ENCODE measurements around the gene MYO9B. TPM values are rescaled to one million over a fixed set of nuclear protein-coding genes. Genes with fewer than 3 reads are reported as not detected.
"Not testable (repeated sequence)": the region's sequence is repeated elsewhere in the genome, so short reads cannot be mapped to it uniquely, and the experiment has no call there.

The MYO9B gene
- total and polyA plus RNA-seq, 11 donors = 24.2 to 89.4 (median 31.3) TPM

GRCh38 chr19:17104679-17105078 is 29.1 kb downstream of the MYO9B start:
- H3K27ac ChIP-seq = peak overlapping the region in 1 of 12 donors; percentile 58
- ATAC-seq (no peak), DNase-seq (no peak)
- intact Hi-C loops (cut with DNase I) = no loop called here
- H3K27me3 ChIP-seq = no peaks in the 10 kb centered on the region
- 87 to 94% (median 88%) methylated on average over 7 of the region's 7 CpGs for WGBS, 4 donors
- H3K9me3 ChIP-seq = peaks cover 0 to 5% (median 0%) of the 10 kb centered on the region in 12 donors
- TF ChIP-seq POLR2A (IDR thresholded peaks at IDR 0.05) (no peak), CTCF (IDR thresholded peaks at IDR 0.05) (no peak)
- H3K4me3 ChIP-seq = no peak overlapping the region
- H3K36me3 ChIP-seq = peaks cover 0 to 60% (median 31%) of the 10 kb centered on the region in 9 donors
- peaks cover 4 to 55% (median 16%) of the 10 kb centered on the region in 12 donors for H3K4me1 ChIP-seq

GRCh38 chr19:17105556-17105955 is 30.0 kb downstream of the MYO9B start:
- WGBS, 4 donors = 74 to 91% (median 82%) methylated on average over 3 of the region's 3 CpGs
- intact Hi-C loops (cut with DNase I) = no loop called here
- Histone ChIP-seq H3K27me3 (no peaks in the 10 kb centered on the region), H3K9me3 (peaks cover 0 to 5% (median 0%) of the 10 kb centered on the region in 12 donors), H3K36me3 (peaks cover 0 to 64% (median 31%) of the 10 kb centered on the region in 9 donors), H3K27ac (peak overlapping the region in 1 of 12 donors; percentile 58), H3K4me3 (no peak overlapping the region), H3K4me1 (peaks cover 4 to 64% (median 17%) of the 10 kb centered on the region in 12 donors)
- no peak for TF ChIP-seq CTCF (IDR thresholded peaks at IDR 0.05)
- TF ChIP-seq POLR2A (IDR thresholded peaks at IDR 0.05) = no peak
- DNase-seq (no peak), ATAC-seq (no peak)

GRCh38 chr19:17106964-17107363 is 31.4 kb downstream of the MYO9B start:
- Histone ChIP-seq H3K36me3 (peaks cover 0 to 63% (median 25%) of the 10 kb centered on the region in 9 donors), H3K4me1 (peaks cover 4 to 78% (median 19%) of the 10 kb centered on the region in 12 donors), H3K27ac (peak overlapping the region in 9 of 12 donors; percentile 57 to 93 (median 76))
- ATAC-seq; H3K9me3 ChIP-seq; intact Hi-C loops (cut with DNase I); H3K27me3 ChIP-seq; DNase-seq; H3K4me3 ChIP-seq: not testable (repeated sequence)
- WGBS, 4 donors = 97 to 99% (median 99%) methylated on average over 2 to 4 of the region's 4 CpGs

- Histone ChIP-seq H3K27me3 (no peaks in the 10 kb centered on the region), H3K4me1 (peaks cover 4 to 86% (median 26%) of the 10 kb centered on the region in 12 donors), H3K27ac (peak overlapping the region in 11 of 12 donors; percentile 22 to 93 (median 76)), H3K36me3 (peaks cover 0 to 57% (median 18%) of the 10 kb centered on the region in 9 donors), H3K9me3 (peaks cover 0 to 5% (median 0%) of the 10 kb centered on the region in 12 donors), H3K4me3 (peak overlapping the region in 3 of 12 donors; percentile 5 to 14 (median 8))
- intact Hi-C loops (cut with DNase I) = no loop called here
- peak; percentile 75 to 96 (median 84) for DNase-seq
- WGBS, 4 donors = 34 to 43% (median 37%) methylated on average over 15 to 27 of the region's 27 CpGs
- TF ChIP-seq CTCF (IDR thresholded peaks at IDR 0.05) (no peak), POLR2A (IDR thresholded peaks at IDR 0.05) (no peak)
- ATAC-seq = peak; percentile 44 to 95 (median 92)
Observed at GRCh38 chr19:17107546-17108452, 32.2 kb downstream of the MYO9B start.

Measured in heart left ventricle (tissue), 16 donors.